Activated B cell treated with CpG ODN at 0.5 μM for 24 hours (primary cell): Measurements from ENCODE around the gene ZNF846. TPM values are rescaled to one million over a fixed set of nuclear protein-coding genes. Genes with fewer than 3 reads are reported as not detected.

Source experiments
- ATAC-seq: fragments of 200-7000 bp; cut with Tn5 transposase; one replicate; pipeline ENCODE4 v1.10.0; 2021; ENCODE audit warnings: low read depth, mild to moderate bottlenecking, moderate library complexity
- CTCF ChIA-PET: fragments of 350-600 bp; sonication (Branson Sonifier 250); formaldehyde crosslinking; loops from one replicate; lab custom pipeline; 2021; ENCODE audit warnings: antibody characterized with exemption; lab: Charles Lee
- POLR2A ChIA-PET: fragments of 350-600 bp; sonication (Branson Sonifier 250); formaldehyde crosslinking; loops from one replicate; lab custom pipeline; 2021; ENCODE audit warnings: antibody characterized with exemption; lab: Charles Lee
- DNase-seq: peaks from one replicate; pipeline ENCODE4 v3.0.0; 2022
- H3K27ac Mint-ChIP-seq: one replicate; pipeline ENCODE4 v1.8.0; 2020; ENCODE audit warnings: mixed read lengths
- H3K27me3 Mint-ChIP-seq: one replicate; pipeline ENCODE4 v1.8.0; 2021; ENCODE audit warnings: mixed read lengths
- H3K36me3 Mint-ChIP-seq: one replicate; pipeline ENCODE4 v1.8.0; 2021; ENCODE audit warnings: low read depth, mixed read lengths
- H3K4me1 Mint-ChIP-seq: one replicate; pipeline ENCODE4 v1.8.0; 2021; ENCODE audit warnings: mixed read lengths
- H3K4me3 Mint-ChIP-seq: one replicate; pipeline ENCODE4 v1.8.0; 2020; ENCODE audit warnings: mild to moderate bottlenecking, mixed read lengths
- H3K9me3 Mint-ChIP-seq: one replicate; pipeline ENCODE4 v1.8.0; 2020; ENCODE audit warnings: mixed read lengths
- CTCF ChIP-seq: fragments of 200-600 bp; IDR thresholded peaks from one replicate; pipeline ENCODE4 v1.8.0; 2022; ENCODE audit warnings: antibody characterized with exemption, mild to moderate bottlenecking
- intact Hi-C: fragments of 100-400 bp; cut with micrococcal nuclease; formaldehyde crosslinking; loops from one replicate; pipeline ENCODE4 v1.15.1; 2024
- total RNA-seq: library from RNA; stranded (reverse); gene quantifications from 2 replicates; pipeline ENCODE4 v1.2.3, GENCODE V29; 2022

Gene ZNF846
- total RNA-seq, 1 donor from 2014 or later: 10.7 TPM

- H3K4me3 Mint-ChIP-seq: no peak overlapping the region
- ATAC-seq: no peak
- ChIA-PET POLR2A (no interaction called here), CTCF (no interaction called here)
- DNase-seq: no peak
- peaks cover 6% of the 10 kb centered on the region for H3K36me3 Mint-ChIP-seq
- no peak overlapping the region for H3K27ac Mint-ChIP-seq
- H3K4me1 Mint-ChIP-seq: peaks cover 12% of the 10 kb centered on the region
- intact Hi-C loops: no loop called here
- H3K27me3 Mint-ChIP-seq: no peaks in the 10 kb centered on the region
- TF ChIP-seq CTCF: no peak
- peaks cover 9% of the 10 kb centered on the region for H3K9me3 Mint-ChIP-seq
These were observed 13.8 kb upstream of the ZNF846 start for GRCh38 chr19:9782338-9782737.

- Mint-ChIP-seq H3K27me3 (no peaks in the 10 kb centered on the region), H3K4me3 (no peak overlapping the region), H3K36me3 (peaks cover 40% of the 10 kb centered on the region), H3K27ac (no peak overlapping the region), H3K9me3 (peaks cover 20% of the 10 kb centered on the region), H3K4me1 (no peaks in the 10 kb centered on the region)
- DNase-seq (no peak), ATAC-seq (no peak)
- CTCF ChIA-PET: no interaction called here
- TF ChIP-seq CTCF: no peak
- POLR2A ChIA-PET: no interaction called here
- intact Hi-C loops: no loop called here
These were observed 10.7 kb downstream of the ZNF846 start for GRCh38 chr19:9757544-9758501.

- Mint-ChIP-seq H3K36me3 (peaks cover 22% of the 10 kb centered on the region), H3K27ac (no peak overlapping the region), H3K4me3 (no peak overlapping the region), H3K27me3 (no peaks in the 10 kb centered on the region), H3K4me1 (no peaks in the 10 kb centered on the region), H3K9me3 (peaks cover 22% of the 10 kb centered on the region)
- ChIA-PET CTCF (no interaction called here), POLR2A (interaction anchor here (0.6 kb wide), 2 partner anchors 17 to 921 kb away, joined by 3 to 8 read pairs; no protein-coding TSS in a partner anchor)
- no peak for TF ChIP-seq CTCF
- DNase-seq: no peak
- ATAC-seq: no peak
- intact Hi-C loops: no loop called here
These were observed 15.7 kb downstream of the ZNF846 start for GRCh38 chr19:9752701-9753443.

GRCh38 chr19:9751446-9751845 lies 17.1 kb downstream of the ZNF846 start:
- Mint-ChIP-seq H3K27ac (no peak overlapping the region), H3K4me3 (no peak overlapping the region), H3K9me3 (peaks cover 20% of the 10 kb centered on the region), H3K36me3 (peaks cover 11% of the 10 kb centered on the region), H3K27me3 (no peaks in the 10 kb centered on the region), H3K4me1 (no peaks in the 10 kb centered on the region)
- CTCF ChIA-PET: no interaction called here
- ATAC-seq (no peak), DNase-seq (no peak)
- POLR2A ChIA-PET: no interaction called here
- TF ChIP-seq CTCF: no peak
- intact Hi-C loops: no loop called here
